HG02970 (cell line): ENCODE data around the gene DOCK4.

Experiments
- ATAC-seq: cut with Tn5 transposase; IDR thresholded peaks from one replicate; pipeline ENCODE4 v1.9.1; 2021; ENCODE audit warnings: mild to moderate bottlenecking, moderate library complexity, moderate number of reproducible peaks; ENCODE audit not compliant: unreplicated experiment, low FRiP score

The DOCK4 gene

GRCh38 chr7:111758332-111758731 is 447.9 kb downstream of the DOCK4 start:
- no peak for ATAC-seq

GRCh38 chr7:111756687-111757178 is 449.5 kb downstream of the DOCK4 start:
- ATAC-seq, result no peak

- no peak for ATAC-seq
These were observed 450.8 kb downstream of the DOCK4 start for GRCh38 chr7:111755383-111755782.

- ATAC-seq, result no peak
These were observed 452.2 kb downstream of the DOCK4 start for GRCh38 chr7:111753968-111754367.

- ATAC-seq, result no peak
These were observed 454.1 kb downstream of the DOCK4 start for GRCh38 chr7:111752022-111752582.

- no peak for ATAC-seq
These were observed 455.3 kb downstream of the DOCK4 start for GRCh38 chr7:111750878-111751277.

- ATAC-seq, result no peak
These were observed 456.0 kb downstream of the DOCK4 start for GRCh38 chr7:111750228-111750627.

- no peak for ATAC-seq
These were observed 456.6 kb downstream of the DOCK4 start for GRCh38 chr7:111749625-111750024.

- ATAC-seq, result no peak
These were observed 458.5 kb downstream of the DOCK4 start for GRCh38 chr7:111747718-111748117.

GRCh38 chr7:111746950-111747349 is 459.2 kb downstream of the DOCK4 start:
- no peak for ATAC-seq

- ATAC-seq, result no peak
These were observed 461.6 kb downstream of the DOCK4 start for GRCh38 chr7:111744501-111745155.

- no peak for ATAC-seq
These were observed 462.9 kb downstream of the DOCK4 start for GRCh38 chr7:111743244-111743847.

GRCh38 chr7:111741811-111742240 is 464.4 kb downstream of the DOCK4 start:
- peak; percentile 96 for ATAC-seq

- no peak for ATAC-seq
These were observed 465.3 kb downstream of the DOCK4 start for GRCh38 chr7:111740942-111741341.

GRCh38 chr7:111736552-111736874 is 469.7 kb downstream of the DOCK4 start:
- ATAC-seq, result no peak

GRCh38 chr7:111735661-111736551 is 470.3 kb downstream of the DOCK4 start:
- ATAC-seq, result no peak

- ATAC-seq, result no peak
These were observed 471.1 kb downstream of the DOCK4 start for GRCh38 chr7:111734954-111735660.

GRCh38 chr7:111732923-111733322 is 473.3 kb downstream of the DOCK4 start:
- ATAC-seq, result no peak

GRCh38 chr7:111730476-111731300 is 475.5 kb downstream of the DOCK4 start:
- ATAC-seq, result no peak
